H9 (cell line): ENCODE measurements around the gene CDADC1. TPM values are rescaled to one million over a fixed set of nuclear protein-coding genes. Genes with fewer than 3 reads are reported as not detected.

Experiments
- DNase-seq: peaks from one replicate; pipeline ENCODE4 v3.0.0-alpha.2; 2017
- H2AFZ ChIP-seq: one replicate; pipeline ENCODE4 v1.6.1; 2013; ENCODE audit warnings: mild to moderate bottlenecking, low read length, control low read depth, moderate library complexity
- H2AK5ac ChIP-seq: 2 replicates; pipeline ENCODE4 v1.6.1; 2013; ENCODE audit warnings: low read length, control low read depth, mixed read lengths; ENCODE audit not compliant: insufficient read length
- H2BK120ac ChIP-seq: one replicate; pipeline ENCODE4 v1.6.1; 2013; ENCODE audit warnings: low read depth, mild to moderate bottlenecking, low read length, control low read depth, inconsistent platforms; ENCODE audit not compliant: poor library complexity, severe bottlenecking
- H2BK12ac ChIP-seq: 2 replicates; pipeline ENCODE4 v1.6.1; 2013; ENCODE audit warnings: low read length, control low read depth, mixed read lengths, low read depth; ENCODE audit not compliant: insufficient read length
- H2BK15ac ChIP-seq: 2 replicates; pipeline ENCODE4 v1.6.1; 2013; ENCODE audit warnings: low read depth, low read length, control low read depth
- H2BK20ac ChIP-seq: one replicate; pipeline ENCODE4 v1.6.1; 2013; ENCODE audit warnings: low read depth, mild to moderate bottlenecking, low read length, control low read depth, inconsistent platforms; ENCODE audit not compliant: poor library complexity, severe bottlenecking
- H2BK5ac ChIP-seq: 2 replicates; pipeline ENCODE4 v1.6.1; 2013; ENCODE audit warnings: low read length, control low read depth, mixed read lengths; ENCODE audit not compliant: insufficient read length
- H3K14ac ChIP-seq: 2 replicates; pipeline ENCODE4 v1.6.1; 2013; ENCODE audit warnings: low read length, control low read depth; ENCODE audit not compliant: insufficient read depth
- H3K18ac ChIP-seq: 2 replicates; pipeline ENCODE4 v1.6.1; 2013; ENCODE audit warnings: low read depth, mild to moderate bottlenecking, mixed read lengths, low read length, control low read depth; ENCODE audit not compliant: insufficient read length
- H3K23ac ChIP-seq: 2 replicates; pipeline ENCODE4 v1.6.1; 2013; ENCODE audit warnings: low read length, control low read depth, mixed read lengths, low read depth; ENCODE audit not compliant: insufficient read length
- H3K23me2 ChIP-seq: 2 replicates; pipeline ENCODE4 v1.6.1; 2013; ENCODE audit warnings: low read depth, mild to moderate bottlenecking, mixed read lengths, low read length, control low read depth; ENCODE audit not compliant: insufficient read length, poor library complexity, severe bottlenecking
- H3K27ac ChIP-seq: 2 replicates; pipeline ENCODE4 v1.5.1; 2013; ENCODE audit warnings: low read length, control low read depth, mixed read lengths, low read depth; ENCODE audit not compliant: insufficient read length
- H3K27me3 ChIP-seq: 2 replicates; pipeline ENCODE4 v1.6.1; 2013; ENCODE audit warnings: low read length, control low read depth, inconsistent platforms; ENCODE audit not compliant: insufficient read depth
- H3K4ac ChIP-seq: 2 replicates; pipeline ENCODE4 v1.6.1; 2013; ENCODE audit warnings: low read depth, mild to moderate bottlenecking, control low read depth, inconsistent platforms, low read length, moderate library complexity
- H3K4me1 ChIP-seq: 2 replicates; pipeline ENCODE4 v1.6.1; 2013; ENCODE audit warnings: low read length, control low read depth, inconsistent platforms; ENCODE audit not compliant: insufficient read depth
- H3K4me2 ChIP-seq: 2 replicates; pipeline ENCODE4 v1.6.1; 2013; ENCODE audit warnings: low read length, control low read depth, mixed read lengths; ENCODE audit not compliant: insufficient read length, insufficient read depth
- H3K56ac ChIP-seq: 2 replicates; pipeline ENCODE4 v1.6.1; 2013; ENCODE audit warnings: low read depth, mild to moderate bottlenecking, mixed read lengths, low read length, control low read depth; ENCODE audit not compliant: insufficient read length
- H3K79me1 ChIP-seq: 2 replicates; pipeline ENCODE4 v1.6.1; 2013; ENCODE audit warnings: low read depth, mild to moderate bottlenecking, moderate library complexity, low read length, control low read depth, inconsistent platforms; ENCODE audit not compliant: insufficient read depth, poor library complexity, severe bottlenecking
- H3K79me2 ChIP-seq: 2 replicates; pipeline ENCODE4 v1.6.1; 2013; ENCODE audit warnings: low read length, control low read depth, inconsistent platforms; ENCODE audit not compliant: insufficient read depth
- H3K9ac ChIP-seq: 2 replicates; pipeline ENCODE4 v1.6.1; 2013; ENCODE audit warnings: low read length, control low read depth, mixed read lengths; ENCODE audit not compliant: insufficient read length; ENCODE audit errors: extremely low read depth
- H3K9me3 ChIP-seq: one replicate; pipeline ENCODE4 v1.6.1; 2013; ENCODE audit warnings: low read depth, low read length, inconsistent platforms; ENCODE audit not compliant: control insufficient read depth
- H3T11ph ChIP-seq: one replicate; pipeline ENCODE4 v1.6.1; 2013; ENCODE audit warnings: mild to moderate bottlenecking, low read length, control low read depth, inconsistent platforms
- H4K20me1 ChIP-seq: one replicate; pipeline ENCODE4 v1.6.1; 2013; ENCODE audit not compliant: control insufficient read depth, insufficient read length, insufficient read depth
- H4K5ac ChIP-seq: 2 replicates; pipeline ENCODE4 v1.6.1; 2013; ENCODE audit warnings: low read depth, mild to moderate bottlenecking, mixed read lengths, low read length, control low read depth; ENCODE audit not compliant: insufficient read length
- H4K8ac ChIP-seq: replicated peaks from 2 replicates; pipeline ENCODE4 v1.6.1; 2013; ENCODE audit warnings: low read length, control low read depth, mixed read lengths, low read depth; ENCODE audit not compliant: insufficient read length
- H4K91ac ChIP-seq: 2 replicates; pipeline ENCODE4 v1.6.1; 2013; ENCODE audit warnings: low read depth, mild to moderate bottlenecking, moderate library complexity, mixed read lengths, low read length, control low read depth; ENCODE audit not compliant: insufficient read length
- H3K27ac Mint-ChIP-seq, 3 experiments: 2 replicates in 2 of 3; 3 replicates in 1 of 3; pipeline ENCODE4 v1.8.0; 2020 to 2021; ENCODE audit warnings: mixed read lengths in 3 of 3, mild to moderate bottlenecking in 1 of 3, moderate library complexity in 1 of 3
- H3K27me3 Mint-ChIP-seq: 2 replicates; pipeline ENCODE4 v1.8.0; 2021; ENCODE audit warnings: low read depth, mild to moderate bottlenecking, moderate library complexity, mixed read lengths
- H3K36me3 Mint-ChIP-seq, 3 experiments: 2 replicates in 2 of 3; 3 replicates in 1 of 3; pipeline ENCODE4 v1.8.0; 2020 to 2021; ENCODE audit warnings: low read depth in 3 of 3, mixed read lengths in 3 of 3; ENCODE audit not compliant: insufficient read depth in 1 of 3
- H3K4me1 Mint-ChIP-seq, 2 experiments: 2 replicates each; pipeline ENCODE4 v1.8.0; 2020; ENCODE audit warnings: mixed read lengths in 2 of 2
- H3K4me3 Mint-ChIP-seq, 2 experiments: 2 replicates in 1 of 2; 3 replicates in 1 of 2; pipeline ENCODE4 v1.8.0; 2020 to 2021; ENCODE audit warnings: mild to moderate bottlenecking in 2 of 2, mixed read lengths in 2 of 2, moderate library complexity in 1 of 2
- H3K9me3 Mint-ChIP-seq, 2 experiments: 2 replicates in 1 of 2; 3 replicates in 1 of 2; pipeline ENCODE4 v1.8.0; 2020; ENCODE audit warnings: mild to moderate bottlenecking in 2 of 2, mixed read lengths in 2 of 2, moderate library complexity in 1 of 2
- CTCF ChIP-seq: fragments of 200-600 bp; sonication (generic); conservative IDR thresholded peaks from 3 replicates; pipeline ENCODE4 v1.8.0; 2021; ENCODE audit warnings: antibody characterized with exemption, mild to moderate bottlenecking
- WGBS: extraction: QIAGEN DNeasy Blood & Tissue Kit; methylation state at CpG from one replicate; pipeline ENCODE4 v1.1.7; 2013; ENCODE audit warnings: missing lambda C conversion rate, low lambda C conversion rate, mixed read lengths; ENCODE audit not compliant: insufficient read length; ENCODE audit errors: extremely low coverage; 5-methylcytosine and 5-hydroxymethylcytosine counted together
- total RNA-seq: library from RNA; stranded (reverse); gene quantifications from 2 replicates; pipeline ENCODE4 v1.2.1, GENCODE V29; 2021

The CDADC1 gene
- total RNA-seq, 1 experiment from 2014 or later: 4.9 TPM

GRCh38 chr13:49298903-49299605, 51.3 kb downstream of the CDADC1 start:
- Histone ChIP-seq H2AK5ac (no peak overlapping the region), H3K18ac (no peak overlapping the region), H3K4me1 (no peaks in the 10 kb centered on the region; the same call in 1 of the 2 replicates), H3K27me3 (no peaks in the 10 kb centered on the region; the same call in 1 of the 2 replicates), H3K27ac (no peak overlapping the region), H4K20me1 (no peaks in the 10 kb centered on the region), H3K4ac (no peak overlapping the region), H3K56ac (no peak overlapping the region), H3K23me2 (no peaks in the 10 kb centered on the region), H3K14ac (no peak overlapping the region; the same call in 1 of the 2 replicates), H3K23ac (no peak overlapping the region), H3K9ac (no peak overlapping the region), H2AFZ (no peak overlapping the region), H4K91ac (no peak overlapping the region), H2BK120ac (no peak overlapping the region), H4K5ac (no peak overlapping the region), H2BK15ac (no peak overlapping the region), H3K4me2 (no peak overlapping the region), H2BK12ac (no peak overlapping the region), H3K9me3 (no peaks in the 10 kb centered on the region), H2BK20ac (no peak overlapping the region), H3K79me2 (no peaks in the 10 kb centered on the region), H3T11ph (no peak overlapping the region), H3K79me1 (no peaks in the 10 kb centered on the region), H4K8ac (no peak overlapping the region), H2BK5ac (no peak overlapping the region)
- H3K27ac Mint-ChIP-seq: peak overlapping the region in 1 of 3 experiments; percentile 40; a peak in 1 of 7 replicates
- H3K27me3 Mint-ChIP-seq: no peaks in the 10 kb centered on the region
- WGBS: no CpG with 5 or more reads among the region's 7 CpGs
- TF ChIP-seq CTCF: no peak
- H3K36me3 Mint-ChIP-seq: no peaks in the 10 kb centered on the region
- no peaks in the 10 kb centered on the region for H3K9me3 Mint-ChIP-seq
- no peak for DNase-seq
- H3K4me3 Mint-ChIP-seq: peak overlapping the region in 1 of 2 experiments; percentile 20; a peak in 1 of 5 replicates
- peaks cover 12 to 26% of the 10 kb centered on the region in 2 experiments for H3K4me1 Mint-ChIP-seq
